NCI-H748 treated with DMSO at 0.1 percent for 48 hours (cell line): ENCODE measurements around the gene SPNS3.

Experiments
- DNase-seq: peaks from one replicate; lab custom pipeline; 2025; lab: John Stamatoyannopoulos, UW

SPNS3 gene

GRCh38 chr17:4530799-4531730, 97.3 kb downstream of the SPNS3 start:
- DNase-seq: no peak

GRCh38 chr17:4531988-4532736, 98.4 kb downstream of the SPNS3 start:
- no peak for DNase-seq

- no peak for DNase-seq
These were observed 99.3 kb downstream of the SPNS3 start for GRCh38 chr17:4532860-4533522.

GRCh38 chr17:4533523-4534504, 100.1 kb downstream of the SPNS3 start:
- DNase-seq: no peak

GRCh38 chr17:4534515-4534914, 100.8 kb downstream of the SPNS3 start:
- DNase-seq: no peak

GRCh38 chr17:4534928-4535666, 101.4 kb downstream of the SPNS3 start:
- DNase-seq: no peak

- DNase-seq: no peak
These were observed 102.0 kb downstream of the SPNS3 start for GRCh38 chr17:4535667-4536258.

- DNase-seq: no peak
These were observed 102.6 kb downstream of the SPNS3 start for GRCh38 chr17:4536259-4536741.

- no peak for DNase-seq
These were observed 103.1 kb downstream of the SPNS3 start for GRCh38 chr17:4536742-4537411.
